Medulla oblongata (tissue), 1 donor: ENCODE results near the gene ADAM15.

Experiments
- DNase-seq: peaks from one replicate; pipeline ENCODE4 v3.0.0-alpha.2; 2015; ENCODE audit errors: extremely low spot score

ADAM15 gene

GRCh38 chr1:155049651-155050559, 1.2 kb upstream of the ADAM15 start:
- no peak for DNase-seq

- no peak for DNase-seq
These were observed 243 bp downstream of the ADAM15 start for GRCh38 chr1:155051342-155051776.

- peak; percentile 59 for DNase-seq
These were observed 772 bp downstream of the ADAM15 start for GRCh38 chr1:155051777-155052398.

- DNase-seq = peak; percentile 13
These were observed 1.6 kb downstream of the ADAM15 start for GRCh38 chr1:155052439-155053395.

GRCh38 chr1:155053531-155054105, 2.5 kb downstream of the ADAM15 start:
- DNase-seq = no peak

GRCh38 chr1:155057104-155057503, 6.0 kb downstream of the ADAM15 start:
- DNase-seq = no peak

GRCh38 chr1:155057788-155058211, 6.7 kb downstream of the ADAM15 start:
- no peak for DNase-seq

- DNase-seq = no peak
These were observed 9.6 kb downstream of the ADAM15 start for GRCh38 chr1:155060736-155061135.

GRCh38 chr1:155061381-155062150, 10.4 kb downstream of the ADAM15 start:
- DNase-seq = peak; percentile 78

GRCh38 chr1:155062151-155062686, 11.1 kb downstream of the ADAM15 start:
- no peak for DNase-seq

GRCh38 chr1:155062702-155063411, 11.7 kb downstream of the ADAM15 start:
- no peak for DNase-seq

GRCh38 chr1:155063550-155064110, 12.5 kb downstream of the ADAM15 start, which contains the start of gene EFNA4:
Gene EFNA4, plus strand, starts transcription at chr1:155063740. Its CDS starts 84 bp downstream, at chr1:155063824.
- peak; percentile 79 for DNase-seq

- DNase-seq = no peak
These were observed 13.2 kb downstream of the ADAM15 start for GRCh38 chr1:155064111-155064831.

- no peak for DNase-seq
These were observed 13.8 kb downstream of the ADAM15 start for GRCh38 chr1:155064832-155065429.

- no peak for DNase-seq
These were observed 15.7 kb downstream of the ADAM15 start for GRCh38 chr1:155066777-155067176.

- no peak for DNase-seq
These were observed 17.5 kb downstream of the ADAM15 start for GRCh38 chr1:155068599-155068998.

GRCh38 chr1:155069551-155070157, 18.5 kb downstream of the ADAM15 start:
- DNase-seq = no peak

GRCh38 chr1:155070158-155070621, 19.1 kb downstream of the ADAM15 start:
- no peak for DNase-seq
